ENCODE data around the gene ADGRV1. TPM values are rescaled to one million over a fixed set of nuclear protein-coding genes. Genes with fewer than 3 reads are reported as not detected.
A peak's percentile ranks its signal among the peaks of the same experiment; 100 is the strongest.

ADGRV1 gene
- total RNA-seq, 4 donors from 2014 or later, result 0.28 to 6.5 (median 3.7) TPM

- no peak overlapping the region for H3K4me3 ChIP-seq
- no peak overlapping the region for H3K27ac ChIP-seq
- H3K4me1 ChIP-seq, result peaks cover 0 to 11% (median 0%) of the 10 kb centered on the region in 4 donors
- no peaks in the 10 kb centered on the region for H3K36me3 ChIP-seq
- peak in 2 of 3 donors; percentile 55 to 66 for DNase-seq
- H3K27me3 ChIP-seq, result no peaks in the 10 kb centered on the region
- TF ChIP-seq, protein P1, sequence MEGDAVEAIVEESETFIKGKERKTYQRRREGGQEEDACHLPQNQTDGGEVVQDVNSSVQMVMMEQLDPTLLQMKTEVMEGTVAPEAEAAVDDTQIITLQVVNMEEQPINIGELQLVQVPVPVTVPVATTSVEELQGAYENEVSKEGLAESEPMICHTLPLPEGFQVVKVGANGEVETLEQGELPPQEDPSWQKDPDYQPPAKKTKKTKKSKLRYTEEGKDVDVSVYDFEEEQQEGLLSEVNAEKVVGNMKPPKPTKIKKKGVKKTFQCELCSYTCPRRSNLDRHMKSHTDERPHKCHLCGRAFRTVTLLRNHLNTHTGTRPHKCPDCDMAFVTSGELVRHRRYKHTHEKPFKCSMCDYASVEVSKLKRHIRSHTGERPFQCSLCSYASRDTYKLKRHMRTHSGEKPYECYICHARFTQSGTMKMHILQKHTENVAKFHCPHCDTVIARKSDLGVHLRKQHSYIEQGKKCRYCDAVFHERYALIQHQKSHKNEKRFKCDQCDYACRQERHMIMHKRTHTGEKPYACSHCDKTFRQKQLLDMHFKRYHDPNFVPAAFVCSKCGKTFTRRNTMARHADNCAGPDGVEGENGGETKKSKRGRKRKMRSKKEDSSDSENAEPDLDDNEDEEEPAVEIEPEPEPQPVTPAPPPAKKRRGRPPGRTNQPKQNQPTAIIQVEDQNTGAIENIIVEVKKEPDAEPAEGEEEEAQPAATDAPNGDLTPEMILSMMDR (IDR thresholded peaks at IDR 0.05), result no peak
- TF ChIP-seq POLR2A (IDR thresholded peaks at IDR 0.05), result no peak
- no peaks in the 10 kb centered on the region for H3K9me3 ChIP-seq
Observed at GRCh38 chr5:91194824-91195381, 636.3 kb downstream of the ADGRV1 start.

DNA sequence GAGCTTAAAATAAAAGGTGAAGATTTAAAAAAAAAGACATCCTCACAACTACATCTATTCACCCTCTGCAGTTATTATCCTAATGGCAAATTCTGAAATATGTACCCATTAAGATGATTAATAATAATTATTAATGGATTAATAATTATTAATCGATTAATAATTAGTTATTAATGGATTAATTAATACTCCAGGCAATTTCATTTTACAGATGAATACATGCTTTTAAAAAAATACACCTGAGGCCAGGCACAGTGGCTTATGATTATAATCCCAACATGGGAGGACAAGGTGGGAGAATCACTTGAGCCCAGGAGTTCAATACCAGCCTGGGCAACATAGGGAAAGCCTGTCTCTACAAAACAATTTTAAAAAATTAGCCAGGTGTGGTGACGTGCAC lies 642.1 kb downstream of the ADGRV1 start:
- Histone ChIP-seq H3K4me3 (no peak overlapping the region), H3K27me3 (no peaks in the 10 kb centered on the region), H3K9me3 (no peaks in the 10 kb centered on the region), H3K4me1 (peaks cover 0 to under 1% (median 0%) of the 10 kb centered on the region in 4 donors), H3K36me3 (no peaks in the 10 kb centered on the region), H3K27ac (no peak overlapping the region)
- DNase-seq, result no peak
- TF ChIP-seq, protein P1 (IDR thresholded peaks at IDR 0.05), result no peak
- TF ChIP-seq POLR2A (IDR thresholded peaks at IDR 0.05), result no peak

GRCh38 chr5:91206103-91206502 lies 647.5 kb downstream of the ADGRV1 start:
- no peak for DNase-seq
- no peak overlapping the region for H3K4me3 ChIP-seq
- no peak for TF ChIP-seq POLR2A (IDR thresholded peaks at IDR 0.05)
- TF ChIP-seq, protein P1 (IDR thresholded peaks at IDR 0.05), result no peak
- no peaks in the 10 kb centered on the region for H3K9me3 ChIP-seq
- H3K36me3 ChIP-seq, result no peaks in the 10 kb centered on the region
- no peaks in the 10 kb centered on the region for H3K4me1 ChIP-seq
- H3K27me3 ChIP-seq, result no peaks in the 10 kb centered on the region
- no peak overlapping the region for H3K27ac ChIP-seq

DNA sequence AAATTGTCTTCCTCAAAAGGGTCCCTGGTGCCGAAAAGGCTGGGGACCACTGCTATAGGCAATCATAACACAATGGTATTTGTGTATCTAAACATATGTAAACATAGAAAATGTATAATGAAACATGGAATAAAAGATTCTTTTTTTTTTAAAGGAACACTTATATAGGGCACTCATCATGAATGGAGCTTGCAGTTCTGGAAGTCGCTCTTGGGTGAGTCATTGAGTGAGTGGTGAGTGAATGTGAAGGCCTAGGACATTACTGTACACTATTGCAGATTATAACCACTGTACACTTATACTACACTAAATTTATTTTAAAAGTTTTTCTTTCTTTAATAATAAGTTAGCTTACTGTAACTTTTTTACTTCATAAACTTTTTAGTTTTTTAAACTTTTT lies 648.1 kb downstream of the ADGRV1 start:
- no peak for TF ChIP-seq POLR2A (IDR thresholded peaks at IDR 0.05)
- TF ChIP-seq, protein P1 (IDR thresholded peaks at IDR 0.05), result no peak
- Histone ChIP-seq H3K9me3 (no peaks in the 10 kb centered on the region), H3K27me3 (no peaks in the 10 kb centered on the region), H3K4me3 (no peak overlapping the region), H3K27ac (no peak overlapping the region), H3K4me1 (no peaks in the 10 kb centered on the region), H3K36me3 (no peaks in the 10 kb centered on the region)
- no peak for DNase-seq

DNA sequence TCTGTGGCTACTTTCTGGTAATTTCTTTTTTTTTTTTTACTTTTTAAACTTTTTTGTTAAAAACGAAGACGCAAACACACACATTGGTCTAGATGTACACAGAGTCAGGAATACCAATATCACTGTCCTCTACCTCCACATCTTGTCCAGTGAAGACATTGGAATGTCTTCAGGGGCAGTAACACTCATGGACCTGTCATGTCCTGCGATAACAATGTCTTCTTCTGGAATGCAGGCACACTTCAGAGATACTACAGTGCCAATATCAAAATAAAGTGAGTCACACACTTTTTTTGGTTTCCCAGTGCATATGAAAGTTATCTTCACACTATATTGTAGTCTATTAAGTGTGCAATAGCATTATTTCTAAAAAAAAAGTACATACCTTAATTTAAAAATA lies 648.7 kb downstream of the ADGRV1 start:
- no peak for TF ChIP-seq POLR2A (IDR thresholded peaks at IDR 0.05)
- TF ChIP-seq, protein P1 (IDR thresholded peaks at IDR 0.05), result no peak
- Histone ChIP-seq H3K4me1 (no peaks in the 10 kb centered on the region), H3K27ac (no peak overlapping the region), H3K9me3 (no peaks in the 10 kb centered on the region), H3K27me3 (no peaks in the 10 kb centered on the region), H3K4me3 (no peak overlapping the region), H3K36me3 (no peaks in the 10 kb centered on the region)
- DNase-seq, result no peak

Measured in Peyer's patch (tissue), 4 donors.